Thyroid gland (tissue), 4 donors: ENCODE data around the gene CYBC1. TPM values are rescaled to one million over a fixed set of nuclear protein-coding genes. Genes with fewer than 3 reads are reported as not detected.

Experiments
- DNase-seq, 2 donors: peaks; one replicate each; pipeline ENCODE4 v3.0.0-alpha.2; 2019
- H3K27ac ChIP-seq, 3 donors: fragments of 200-600 bp; sonication (generic); 1 replicate in 2 of 3; 2 replicates in 1 of 3; pipeline ENCODE4 v1.5.1; 2016 to 2019; ENCODE audit warnings: mild to moderate bottlenecking in 1 of 3, moderate library complexity in 1 of 3
- H3K27me3 ChIP-seq: fragments of 200-600 bp; sonication (generic); one replicate; pipeline ENCODE4 v1.5.1; 2019
- H3K36me3 ChIP-seq, 2 donors: fragments of 200-600 bp; sonication (generic); one replicate each; pipeline ENCODE4 v1.5.1; 2016 to 2019
- H3K4me1 ChIP-seq, 2 donors: fragments of 200-600 bp; sonication (generic); one replicate each; pipeline ENCODE4 v1.5.1; 2017 to 2019
- H3K4me3 ChIP-seq, 3 donors: fragments of 200-600 bp; sonication (generic); replicated peaks in 1 of 3; 1 replicate in 2 of 3; 2 replicates in 1 of 3; pipeline ENCODE4 v1.5.1; 2016; ENCODE audit warnings: mild to moderate bottlenecking in 1 of 3
- H3K9me3 ChIP-seq: fragments of 200-600 bp; sonication (generic); one replicate; pipeline ENCODE4 v1.5.1; 2017
- CTCF ChIP-seq, 6 experiments: fragments of 200-600 bp in 3 of 6; fragments of 450-650 bp in 3 of 6; sonication (generic) in 3 of 6; IDR thresholded peaks; one replicate each; pipeline ENCODE4 v1.5.1; 2016 to 2019; ENCODE audit warnings: antibody characterized with exemption in 6 of 6, mild to moderate bottlenecking in 2 of 6, inconsistent platforms in 1 of 6, moderate library complexity in 1 of 6
- POLR2A ChIP-seq, 2 donors: fragments of 450-650 bp; IDR thresholded peaks; one replicate each; pipeline ENCODE4 v1.6.1; 2017; ENCODE audit warnings: antibody characterized with exemption in 2 of 2, mild to moderate bottlenecking in 2 of 2, moderate library complexity in 1 of 2
- WGBS, 2 donors: methylation state at CpG; one replicate each; pipeline ENCODE4 v1.1.5; 2017; 5-methylcytosine and 5-hydroxymethylcytosine counted together
- intact Hi-C: fragments of 100-400 bp; cut with DNase I; formaldehyde crosslinking; loops from one replicate; pipeline ENCODE4 v1.15.1; 2023
- total RNA-seq, 4 donors: library from RNA; depleted of rRNA; stranded (reverse); fragments of >200 nt; gene quantifications; one replicate each; pipeline ENCODE4 v1.2.3, GENCODE V29; 2016

CYBC1 gene
- total RNA-seq, 4 donors from 2014 or later, result 51.2 to 66.6 (median 53.6) TPM

GRCh38 chr17:82486231-82487094, 35.9 kb upstream of the CYBC1 start:
- peaks cover 36 to 42% of the 10 kb centered on the region in 2 donors for H3K36me3 ChIP-seq
- whole genome bisulfite sequencing, 2 donors, result 86 to 87% methylated on average over 13 of the region's 13 CpGs

GRCh38 chr17:82483836-82484235, 33.3 kb upstream of the CYBC1 start:
- Histone ChIP-seq H3K4me1 (peaks cover 4 to 9% of the 10 kb centered on the region in 2 donors), H3K4me3 (no peak overlapping the region), H3K27me3 (no peaks in the 10 kb centered on the region), H3K36me3 (peaks cover 55 to 68% of the 10 kb centered on the region in 2 donors), H3K9me3 (no peaks in the 10 kb centered on the region), H3K27ac (no peak overlapping the region)
- intact Hi-C loops, result no loop called here
- TF ChIP-seq POLR2A (IDR thresholded peaks at IDR 0.05) (no peak), CTCF (IDR thresholded peaks at IDR 0.05) (no peak)
- no peak for DNase-seq
- WGBS, 2 donors, result 91 to 95% methylated on average over 8 to 9 of the region's 9 CpGs

More at GRCh38 chr17:82486231-82487094, 35.9 kb upstream of the CYBC1 start:
- no peak for TF ChIP-seq POLR2A (IDR thresholded peaks at IDR 0.05)
- no peak for TF ChIP-seq CTCF (IDR thresholded peaks at IDR 0.05)
- Histone ChIP-seq H3K4me1 (peaks cover 4 to 9% of the 10 kb centered on the region in 2 donors), H3K27me3 (no peaks in the 10 kb centered on the region), H3K9me3 (no peaks in the 10 kb centered on the region), H3K27ac (no peak overlapping the region), H3K4me3 (no peak overlapping the region)
- no peak for DNase-seq
- intact Hi-C loops, result no loop called here

- Histone ChIP-seq H3K9me3 (no peaks in the 10 kb centered on the region), H3K4me3 (no peak overlapping the region), H3K27ac (no peak overlapping the region), H3K36me3 (peaks cover 57 to 70% of the 10 kb centered on the region in 2 donors), H3K4me1 (peaks cover 4 to 6% of the 10 kb centered on the region in 2 donors), H3K27me3 (no peaks in the 10 kb centered on the region)
- WGBS, 2 donors, result 88 to 92% methylated on average over 6 of the region's 6 CpGs
- DNase-seq, result no peak
- no peak for TF ChIP-seq CTCF (IDR thresholded peaks at IDR 0.05)
- intact Hi-C loops, result no loop called here
Measured at GRCh38 chr17:82483204-82483660, 32.7 kb upstream of the CYBC1 start.

GRCh38 chr17:82480318-82480717, 29.8 kb upstream of the CYBC1 start:
- Histone ChIP-seq H3K4me1 (no peaks in the 10 kb centered on the region), H3K27ac (no peak overlapping the region), H3K36me3 (peaks cover 40 to 55% of the 10 kb centered on the region in 2 donors), H3K4me3 (no peak overlapping the region), H3K27me3 (no peaks in the 10 kb centered on the region), H3K9me3 (no peaks in the 10 kb centered on the region)
- DNase-seq, result no peak
- 92 to 94% methylated on average over 6 to 7 of the region's 9 CpGs for WGBS, 2 donors
- intact Hi-C loops, result no loop called here
- TF ChIP-seq CTCF (IDR thresholded peaks at IDR 0.05) (no peak), POLR2A (IDR thresholded peaks at IDR 0.05) (no peak)

GRCh38 chr17:82479602-82480001, 29.1 kb upstream of the CYBC1 start:
- no peaks in the 10 kb centered on the region for H3K9me3 ChIP-seq
- no peak for DNase-seq
- H3K4me3 ChIP-seq, result no peak overlapping the region
- no peaks in the 10 kb centered on the region for H3K4me1 ChIP-seq
- 87 to 90% methylated on average over 4 to 5 of the region's 5 CpGs for WGBS, 2 donors
- no peak for TF ChIP-seq CTCF (IDR thresholded peaks at IDR 0.05)
- TF ChIP-seq POLR2A (IDR thresholded peaks at IDR 0.05), result no peak
- intact Hi-C loops, result no loop called here
- peaks cover 32 to 49% of the 10 kb centered on the region in 2 donors for H3K36me3 ChIP-seq
- no peaks in the 10 kb centered on the region for H3K27me3 ChIP-seq
- H3K27ac ChIP-seq, result no peak overlapping the region
